HEK293 (cell line): ENCODE measurements around the gene RPS21.

Experiments
- SP2 ChIP-seq: fragments of 450-650 bp; formaldehyde crosslinking; IDR thresholded peaks from 2 replicates; pipeline ENCODE4 v1.5.1; 2016; ENCODE audit warnings: missing biosample characterization, missing genetic modification characterization
- ZNF174 ChIP-seq: fragments of 450-650 bp; formaldehyde crosslinking; IDR thresholded peaks from 2 replicates; pipeline ENCODE4 v1.5.0; 2017; ENCODE audit warnings: missing biosample characterization, mild to moderate bottlenecking, missing genetic modification characterization
- ZXDB ChIP-seq: fragments of 450-650 bp; formaldehyde crosslinking; IDR thresholded peaks from 2 replicates; pipeline ENCODE4 v1.5.1; 2016; ENCODE audit warnings: missing biosample characterization, missing genetic modification characterization
- TF ChIP-seq, protein P1 (sequence below): fragments of 450-650 bp; formaldehyde crosslinking; IDR thresholded peaks from 2 replicates; pipeline ENCODE4 v1.5.1; 2016; ENCODE audit warnings: missing biosample characterization, missing genetic modification characterization

DNA sequence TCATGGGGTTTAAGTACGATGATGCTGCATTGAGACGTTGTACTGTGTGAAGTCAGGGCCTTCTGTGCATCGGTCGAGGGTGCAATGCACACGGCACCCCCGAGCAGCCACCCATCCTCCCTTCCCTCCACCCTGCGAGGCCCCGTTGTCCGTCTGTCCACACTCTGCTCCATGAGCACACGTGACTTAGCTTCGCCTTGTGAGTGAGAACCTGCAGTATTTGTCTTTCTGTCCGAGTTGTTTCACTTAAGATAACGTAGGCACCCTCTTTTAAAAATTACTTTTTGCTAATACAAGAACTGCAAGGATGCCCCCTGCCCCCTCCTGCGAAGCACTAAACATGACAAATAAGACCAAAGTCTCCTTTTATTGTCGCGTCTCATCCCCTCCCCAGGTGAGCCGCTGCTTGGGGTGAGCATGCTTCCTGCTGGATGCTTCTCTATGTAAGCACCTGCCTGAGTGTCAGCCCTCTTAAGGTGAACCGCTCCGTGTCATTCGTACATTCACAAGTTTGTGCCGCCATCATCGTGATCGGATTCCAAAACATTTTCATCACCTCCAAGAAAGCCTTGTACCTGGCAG is 44.1 kb downstream of the RPS21 start:
- TF ChIP-seq, protein P1, sequence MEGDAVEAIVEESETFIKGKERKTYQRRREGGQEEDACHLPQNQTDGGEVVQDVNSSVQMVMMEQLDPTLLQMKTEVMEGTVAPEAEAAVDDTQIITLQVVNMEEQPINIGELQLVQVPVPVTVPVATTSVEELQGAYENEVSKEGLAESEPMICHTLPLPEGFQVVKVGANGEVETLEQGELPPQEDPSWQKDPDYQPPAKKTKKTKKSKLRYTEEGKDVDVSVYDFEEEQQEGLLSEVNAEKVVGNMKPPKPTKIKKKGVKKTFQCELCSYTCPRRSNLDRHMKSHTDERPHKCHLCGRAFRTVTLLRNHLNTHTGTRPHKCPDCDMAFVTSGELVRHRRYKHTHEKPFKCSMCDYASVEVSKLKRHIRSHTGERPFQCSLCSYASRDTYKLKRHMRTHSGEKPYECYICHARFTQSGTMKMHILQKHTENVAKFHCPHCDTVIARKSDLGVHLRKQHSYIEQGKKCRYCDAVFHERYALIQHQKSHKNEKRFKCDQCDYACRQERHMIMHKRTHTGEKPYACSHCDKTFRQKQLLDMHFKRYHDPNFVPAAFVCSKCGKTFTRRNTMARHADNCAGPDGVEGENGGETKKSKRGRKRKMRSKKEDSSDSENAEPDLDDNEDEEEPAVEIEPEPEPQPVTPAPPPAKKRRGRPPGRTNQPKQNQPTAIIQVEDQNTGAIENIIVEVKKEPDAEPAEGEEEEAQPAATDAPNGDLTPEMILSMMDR (tag by site-specific recombination) = no peak
- TF ChIP-seq ZXDB (no peak), SP2 (no peak), ZNF174 (tag by site-specific recombination) (no peak)
